Measurements from ENCODE around the gene ZNF597.

DNA sequence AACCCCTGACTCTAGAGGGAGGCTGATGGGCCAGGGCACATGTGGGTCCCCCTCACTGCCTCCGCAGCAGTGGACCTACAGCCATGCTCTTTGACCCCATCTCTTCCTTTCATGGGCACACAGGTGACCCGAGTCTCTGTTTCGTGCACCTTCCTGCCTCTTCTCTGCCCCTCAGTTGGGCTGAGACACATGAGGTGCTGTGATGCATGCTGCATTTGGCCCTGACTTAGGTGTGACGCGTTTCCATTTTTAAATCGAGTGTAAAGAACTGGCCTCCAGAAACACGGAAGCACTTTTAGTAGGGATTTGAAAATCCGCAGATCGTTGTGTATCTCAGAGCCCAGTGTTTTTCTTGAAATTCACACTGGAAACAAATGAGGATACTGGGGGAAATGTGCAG is 27.4 kb upstream of the ZNF597 start:
- TF ChIP-seq, protein P1, sequence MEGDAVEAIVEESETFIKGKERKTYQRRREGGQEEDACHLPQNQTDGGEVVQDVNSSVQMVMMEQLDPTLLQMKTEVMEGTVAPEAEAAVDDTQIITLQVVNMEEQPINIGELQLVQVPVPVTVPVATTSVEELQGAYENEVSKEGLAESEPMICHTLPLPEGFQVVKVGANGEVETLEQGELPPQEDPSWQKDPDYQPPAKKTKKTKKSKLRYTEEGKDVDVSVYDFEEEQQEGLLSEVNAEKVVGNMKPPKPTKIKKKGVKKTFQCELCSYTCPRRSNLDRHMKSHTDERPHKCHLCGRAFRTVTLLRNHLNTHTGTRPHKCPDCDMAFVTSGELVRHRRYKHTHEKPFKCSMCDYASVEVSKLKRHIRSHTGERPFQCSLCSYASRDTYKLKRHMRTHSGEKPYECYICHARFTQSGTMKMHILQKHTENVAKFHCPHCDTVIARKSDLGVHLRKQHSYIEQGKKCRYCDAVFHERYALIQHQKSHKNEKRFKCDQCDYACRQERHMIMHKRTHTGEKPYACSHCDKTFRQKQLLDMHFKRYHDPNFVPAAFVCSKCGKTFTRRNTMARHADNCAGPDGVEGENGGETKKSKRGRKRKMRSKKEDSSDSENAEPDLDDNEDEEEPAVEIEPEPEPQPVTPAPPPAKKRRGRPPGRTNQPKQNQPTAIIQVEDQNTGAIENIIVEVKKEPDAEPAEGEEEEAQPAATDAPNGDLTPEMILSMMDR (IDR thresholded peaks at IDR 0.05; ENCODE audit: low read depth, low read length): no peak
- TF ChIP-seq POLR2A (IDR thresholded peaks at IDR 0.05; ENCODE audit: extremely low read depth, insufficient read length): no peak
- TF ChIP-seq, protein P2, sequence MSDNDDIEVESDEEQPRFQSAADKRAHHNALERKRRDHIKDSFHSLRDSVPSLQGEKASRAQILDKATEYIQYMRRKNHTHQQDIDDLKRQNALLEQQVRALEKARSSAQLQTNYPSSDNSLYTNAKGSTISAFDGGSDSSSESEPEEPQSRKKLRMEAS (IDR thresholded peaks at IDR 0.05; ENCODE audit: low read depth, low read length): no peak
- TF ChIP-seq MYC (IDR thresholded peaks at IDR 0.05; ENCODE audit: low read depth, low read length): no peak
